NCI-H2227 (cell line): ENCODE results near the gene RPRD1B.

Source experiments
- DNase-seq: peaks from one replicate; lab custom pipeline; 2025; ENCODE audit not compliant: unreplicated experiment; lab: John Stamatoyannopoulos, UW

The RPRD1B gene

GRCh38 chr20:38133680-38134426 is 100.3 kb downstream of the RPRD1B start:
- no peak for DNase-seq

DNA sequence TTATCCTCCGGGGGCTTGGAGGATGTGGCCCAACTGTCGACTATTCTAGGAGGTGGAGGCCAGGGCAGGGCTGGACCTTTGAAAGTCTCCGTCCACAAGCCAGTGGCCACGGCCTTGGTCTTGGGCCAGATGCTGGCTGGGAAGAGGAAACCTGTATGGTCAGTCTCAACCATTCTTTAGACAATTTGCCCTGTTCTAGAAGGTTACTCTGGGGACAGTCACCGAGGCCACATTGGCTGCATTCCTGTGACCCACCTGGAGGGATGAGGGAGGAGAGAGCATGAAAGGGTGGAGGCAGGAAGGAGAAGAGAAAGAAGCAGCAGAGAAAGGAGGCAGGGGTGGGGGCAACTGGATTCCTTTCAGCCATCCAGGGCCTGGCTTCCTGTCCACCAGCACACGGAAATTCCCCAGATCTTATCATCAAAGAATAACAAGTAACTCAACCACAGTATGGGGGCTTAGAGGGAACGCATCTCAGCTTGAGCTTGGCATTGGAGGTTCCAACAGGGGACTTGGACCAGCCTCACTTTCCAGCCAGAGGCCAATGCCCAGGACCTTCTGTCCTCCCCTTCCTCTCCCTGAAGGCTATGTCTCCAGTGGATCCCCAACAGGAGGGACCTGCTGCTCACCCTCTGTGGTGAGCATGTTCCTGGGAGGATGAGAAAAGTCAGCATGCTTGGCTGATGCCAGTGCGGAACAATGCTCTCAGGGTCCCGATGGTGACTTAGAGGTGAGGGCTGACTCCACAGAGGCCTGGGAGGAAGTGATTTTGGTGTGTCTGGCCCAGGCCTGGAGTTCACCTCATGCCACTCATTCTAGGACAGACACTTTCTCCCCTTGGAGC is 101.1 kb downstream of the RPRD1B start:
- DNase-seq, result no peak

- no peak for DNase-seq
These were observed 101.7 kb downstream of the RPRD1B start for GRCh38 chr20:38135271-38135650.

GRCh38 chr20:38135651-38136420 is 102.3 kb downstream of the RPRD1B start:
- no peak for DNase-seq

GRCh38 chr20:38136421-38137245 is 103.1 kb downstream of the RPRD1B start:
- DNase-seq, result no peak

DNA sequence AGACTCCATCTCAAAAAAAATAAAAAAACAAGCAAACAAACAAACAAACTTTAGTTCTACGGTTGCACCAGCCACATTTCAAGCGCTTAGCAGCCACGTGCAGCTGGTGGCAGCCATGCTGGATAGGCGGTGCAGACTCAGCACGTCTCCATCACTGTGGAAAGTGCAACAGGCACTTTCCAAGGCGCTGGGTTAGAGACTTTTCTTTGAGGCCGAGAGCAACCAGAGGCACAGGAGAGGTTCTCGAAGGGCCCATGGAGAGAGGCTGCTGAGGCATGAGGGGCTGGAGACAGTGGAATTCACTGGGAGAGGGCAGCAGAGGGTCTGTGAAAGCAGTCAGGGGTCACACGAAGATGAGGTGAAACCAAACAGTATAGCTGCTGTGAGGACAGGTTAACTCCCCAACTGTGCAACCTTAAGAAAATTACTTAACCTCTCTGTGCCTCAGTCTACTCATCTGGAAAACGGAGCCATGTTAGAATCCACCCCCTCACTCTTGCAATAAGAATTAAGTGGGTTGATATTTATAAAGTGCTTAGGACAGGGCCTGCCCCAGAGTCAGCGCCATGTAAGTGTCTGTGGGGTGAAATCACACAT is 104.0 kb downstream of the RPRD1B start:
- no peak for DNase-seq

GRCh38 chr20:38138086-38138778 is 104.7 kb downstream of the RPRD1B start:
- no peak for DNase-seq

DNA sequence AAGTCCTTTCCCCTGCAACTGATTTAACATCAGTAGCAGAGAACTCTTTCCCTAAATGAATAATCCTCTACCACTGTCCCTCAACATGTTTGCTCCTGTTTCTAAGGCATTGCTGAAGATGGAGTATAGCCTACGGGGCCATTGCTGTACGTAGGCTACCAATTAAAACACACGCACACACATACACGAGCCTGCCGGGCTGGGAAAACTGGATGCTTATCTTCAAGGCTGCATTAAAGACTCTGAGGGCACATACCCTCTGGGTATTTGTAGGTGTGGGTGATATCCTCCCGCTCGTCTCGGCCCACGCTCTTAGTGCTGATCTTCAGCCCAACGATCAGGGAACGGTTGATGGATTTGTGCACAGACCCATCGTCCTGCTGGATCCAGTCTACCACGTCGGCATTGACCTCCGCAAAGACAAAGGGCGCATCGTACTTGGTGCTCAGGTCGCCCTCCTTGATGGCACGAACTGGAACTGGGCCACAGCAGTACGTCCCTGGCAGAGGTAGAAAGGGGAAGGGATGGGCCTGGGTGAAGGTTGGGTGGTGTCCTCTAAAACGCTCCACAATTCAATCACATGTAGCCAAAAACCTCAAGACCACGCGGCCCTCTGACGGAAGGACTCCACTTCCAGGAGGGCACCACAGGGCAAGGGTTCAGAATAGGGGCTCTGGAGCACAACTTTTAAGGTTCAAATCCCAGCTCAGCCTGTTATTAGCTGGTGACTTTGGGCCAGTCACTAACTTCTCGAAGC is 105.8 kb downstream of the RPRD1B start:
- DNase-seq, result no peak

DNA sequence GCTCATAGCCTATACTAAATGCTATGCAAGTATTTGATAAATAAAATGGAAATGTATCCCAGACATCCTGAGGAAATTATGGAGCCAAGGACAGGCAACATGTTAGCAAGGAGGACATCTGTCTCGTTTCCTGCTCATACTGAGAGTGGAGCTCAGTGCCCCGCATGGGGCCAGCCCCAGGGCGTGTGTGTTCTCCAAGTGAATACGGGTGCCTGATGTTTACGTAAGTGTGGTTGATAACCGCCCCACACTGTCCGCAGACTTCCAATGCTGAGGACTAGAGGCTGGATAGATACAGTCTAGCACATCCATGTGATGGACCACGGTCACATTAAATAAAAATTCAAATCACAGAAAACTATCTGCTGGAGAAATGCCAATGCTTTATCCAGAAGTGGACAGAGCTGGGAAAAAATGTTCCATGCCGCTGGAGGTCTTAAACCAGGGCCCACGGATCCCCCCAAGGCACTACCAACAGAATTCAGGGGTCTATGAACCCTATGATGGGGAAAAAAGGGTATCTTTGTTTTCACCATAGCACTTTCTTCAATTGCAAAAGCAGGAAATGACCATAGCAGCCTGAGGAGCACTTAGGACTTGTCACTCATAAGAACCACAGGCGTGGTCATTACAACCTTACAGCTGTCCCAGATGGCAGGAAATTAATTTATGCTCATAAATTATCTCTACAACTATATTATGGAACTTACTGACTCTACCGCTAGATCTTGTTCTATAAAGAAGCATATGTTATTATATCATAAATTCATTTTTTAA is 106.6 kb downstream of the RPRD1B start:
- no peak for DNase-seq

- no peak for DNase-seq
These were observed 107.8 kb downstream of the RPRD1B start for GRCh38 chr20:38141204-38141888.
